ENCODE results near the gene TDO2.
"Not testable (repeated sequence)": the region's sequence is repeated elsewhere in the genome, so short reads cannot be mapped to it uniquely, and the experiment has no call there.

Gene TDO2

DNA sequence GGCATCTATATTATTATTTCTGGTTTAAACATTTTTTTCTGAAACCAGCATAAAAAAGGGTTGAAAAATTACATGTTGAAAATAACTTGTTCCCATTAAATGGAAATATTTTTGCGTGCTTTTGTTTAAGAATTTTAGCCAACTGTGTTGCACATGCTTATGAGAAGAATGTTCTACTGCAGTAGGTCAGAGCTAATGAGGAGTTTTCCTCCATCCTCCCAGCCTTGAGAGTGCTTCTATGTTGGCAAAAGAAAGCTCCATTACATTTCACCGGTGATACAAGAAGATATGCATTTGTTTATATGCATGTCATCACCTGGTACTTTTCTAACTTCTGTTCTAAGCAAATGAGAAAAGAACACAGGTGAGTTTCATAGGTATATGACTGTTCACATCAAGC is 13.6 kb upstream of the TDO2 start:
- WGBS (ENCODE audit: insufficient coverage) = 100% methylated on average over 1 of the region's 2 CpGs
- ChIA-PET POLR2A (no interaction called here), CTCF (no interaction called here)
- Histone ChIP-seq H3K36me3 (ENCODE audit: control insufficient read depth in 4 of 4, insufficient read depth in 4 of 4, low read length in 3 of 4) (no peaks in the 10 kb centered on the region), H3K4me1 (ENCODE audit: control extremely low read depth in 1 of 4, control insufficient read depth in 4 of 4, insufficient read depth in 4 of 4, low read length in 3 of 4) (no peaks in the 10 kb centered on the region), H3K4me3 (ENCODE audit: control insufficient read depth in 1 of 7, extremely low read depth in 1 of 7, insufficient read depth in 4 of 7, low read depth in 2 of 7, low read length in 6 of 7) (no peak overlapping the region), H3K27me3 (replicated peaks in 2 of 5; ENCODE audit: control insufficient read depth in 4 of 5, insufficient read depth in 5 of 5, low read length in 4 of 5) (no peaks in the 10 kb centered on the region), H3K9me3 (ENCODE audit: control extremely low read depth in 1 of 5, control insufficient read depth in 4 of 5, insufficient read depth in 2 of 5, low read depth in 1 of 5, low read length in 4 of 5) (no peaks in the 10 kb centered on the region), H3K27ac (ENCODE audit: insufficient read depth in 1 of 2, low read depth in 1 of 2, low read length in 2 of 2, poor library complexity in 1 of 2, severe bottlenecking in 2 of 2) (no peak overlapping the region)
- DNase-seq = no peak

DNA sequence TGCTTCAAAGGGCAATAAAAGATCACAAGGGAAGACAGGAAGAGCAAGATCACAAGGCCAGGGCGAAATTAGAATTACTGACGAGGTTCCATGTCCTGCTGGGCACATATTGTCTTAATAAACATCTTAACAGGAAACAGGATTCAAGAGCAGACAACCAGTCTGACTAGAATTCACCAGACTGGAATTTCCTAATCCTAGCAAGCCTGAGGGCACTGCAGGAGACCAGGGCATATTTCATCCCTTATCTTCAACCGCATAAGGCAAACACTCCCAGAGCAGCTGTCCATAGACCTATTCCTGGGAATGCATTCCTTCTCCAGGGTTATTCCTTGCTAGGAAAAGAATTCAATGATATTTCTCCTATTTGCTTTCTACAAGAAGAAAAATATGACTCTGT is 12.4 kb upstream of the TDO2 start:
- CTCF ChIA-PET = no interaction called here
- 100% methylated on average over 2 of the region's 3 CpGs for WGBS (ENCODE audit: insufficient coverage)
- POLR2A ChIA-PET = no interaction called here

DNA sequence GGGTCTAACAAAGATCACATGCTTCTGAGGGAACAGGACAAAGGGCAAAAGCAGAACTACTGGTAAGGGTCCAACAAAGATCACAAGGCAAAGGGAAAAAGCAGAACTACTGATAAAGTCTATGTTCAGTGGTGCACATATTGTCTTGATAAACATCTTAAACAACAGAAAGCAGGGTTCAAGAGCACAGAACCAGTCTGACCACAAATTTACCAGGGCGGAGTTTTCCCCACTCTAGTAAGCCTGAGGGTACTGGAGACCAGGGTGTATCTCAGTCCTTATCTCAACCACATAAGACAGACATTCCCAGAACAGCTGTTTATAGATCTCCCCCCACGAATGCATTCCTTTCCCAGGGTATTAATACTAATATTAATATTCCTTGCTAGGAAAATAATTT is 5.1 kb upstream of the TDO2 start:
- H3K9me3 ChIP-seq (ENCODE audit: control extremely low read depth in 1 of 5, control insufficient read depth in 4 of 5, insufficient read depth in 2 of 5, low read depth in 1 of 5, low read length in 4 of 5); H3K4me3 ChIP-seq (ENCODE audit: control insufficient read depth in 1 of 7, extremely low read depth in 1 of 7, insufficient read depth in 4 of 7, low read depth in 2 of 7, low read length in 6 of 7); H3K27me3 ChIP-seq (replicated peaks in 2 of 5; ENCODE audit: control insufficient read depth in 4 of 5, insufficient read depth in 5 of 5, low read length in 4 of 5); CTCF ChIA-PET; DNase-seq; H3K4me1 ChIP-seq (ENCODE audit: control extremely low read depth in 1 of 4, control insufficient read depth in 4 of 4, insufficient read depth in 4 of 4, low read length in 3 of 4); H3K36me3 ChIP-seq (ENCODE audit: control insufficient read depth in 4 of 4, insufficient read depth in 4 of 4, low read length in 3 of 4); POLR2A ChIA-PET; H3K27ac ChIP-seq (ENCODE audit: insufficient read depth in 1 of 2, low read depth in 1 of 2, low read length in 2 of 2, poor library complexity in 1 of 2, severe bottlenecking in 2 of 2): not testable (repeated sequence)
- WGBS (ENCODE audit: insufficient coverage) = 100% methylated on average over 1 of the region's 2 CpGs

More for the DNA sequence above, 12.4 kb upstream of the TDO2 start:
- Histone ChIP-seq H3K36me3 (ENCODE audit: control insufficient read depth in 4 of 4, insufficient read depth in 4 of 4, low read length in 3 of 4) (no peaks in the 10 kb centered on the region), H3K9me3 (ENCODE audit: control extremely low read depth in 1 of 5, control insufficient read depth in 4 of 5, insufficient read depth in 2 of 5, low read depth in 1 of 5, low read length in 4 of 5) (no peaks in the 10 kb centered on the region), H3K27ac (ENCODE audit: insufficient read depth in 1 of 2, low read depth in 1 of 2, low read length in 2 of 2, poor library complexity in 1 of 2, severe bottlenecking in 2 of 2) (no peak overlapping the region), H3K4me3 (ENCODE audit: control insufficient read depth in 1 of 7, extremely low read depth in 1 of 7, insufficient read depth in 4 of 7, low read depth in 2 of 7, low read length in 6 of 7) (no peak overlapping the region), H3K27me3 (replicated peaks in 2 of 5; ENCODE audit: control insufficient read depth in 4 of 5, insufficient read depth in 5 of 5, low read length in 4 of 5) (no peaks in the 10 kb centered on the region), H3K4me1 (ENCODE audit: control extremely low read depth in 1 of 4, control insufficient read depth in 4 of 4, insufficient read depth in 4 of 4, low read length in 3 of 4) (no peaks in the 10 kb centered on the region)
- no peak for DNase-seq

DNA sequence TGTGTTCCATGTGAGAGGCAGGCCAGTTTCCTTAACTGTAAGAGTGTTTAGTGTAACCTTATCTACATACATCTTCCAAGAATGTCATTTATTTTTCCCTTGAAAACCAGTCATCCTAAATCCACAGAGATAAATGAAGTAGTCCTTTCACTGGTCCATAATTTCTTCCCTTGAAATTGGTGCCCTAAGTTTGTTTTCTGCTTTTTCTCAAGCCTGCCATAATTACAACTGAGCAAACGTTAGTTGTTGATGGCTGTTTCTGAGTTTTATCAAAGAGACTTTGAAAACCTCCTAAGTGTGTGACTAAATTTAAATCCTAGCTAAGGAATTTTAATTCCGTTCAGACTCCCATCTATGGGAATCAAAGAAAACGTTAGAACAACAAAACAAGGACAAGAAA is 3.6 kb upstream of the TDO2 start:
- H3K27me3 ChIP-seq (replicated peaks in 2 of 5; ENCODE audit: control insufficient read depth in 4 of 5, insufficient read depth in 5 of 5, low read length in 4 of 5) = no peaks in the 10 kb centered on the region
- no peak for DNase-seq
- no peaks in the 10 kb centered on the region for H3K4me1 ChIP-seq (ENCODE audit: control extremely low read depth in 1 of 4, control insufficient read depth in 4 of 4, insufficient read depth in 4 of 4, low read length in 3 of 4)
- ChIA-PET CTCF (no interaction called here), POLR2A (no interaction called here)
- peaks cover 0 to 7% (median 0%) of the 10 kb centered on the region in 5 experiments for H3K9me3 ChIP-seq (ENCODE audit: control extremely low read depth in 1 of 5, control insufficient read depth in 4 of 5, insufficient read depth in 2 of 5, low read depth in 1 of 5, low read length in 4 of 5)
- no peak overlapping the region for H3K4me3 ChIP-seq (ENCODE audit: control insufficient read depth in 1 of 7, extremely low read depth in 1 of 7, insufficient read depth in 4 of 7, low read depth in 2 of 7, low read length in 6 of 7)
- H3K36me3 ChIP-seq (ENCODE audit: control insufficient read depth in 4 of 4, insufficient read depth in 4 of 4, low read length in 3 of 4) = no peaks in the 10 kb centered on the region
- no peak overlapping the region for H3K27ac ChIP-seq (ENCODE audit: insufficient read depth in 1 of 2, low read depth in 1 of 2, low read length in 2 of 2, poor library complexity in 1 of 2, severe bottlenecking in 2 of 2)
- no CpG with 5 or more reads among the region's 3 CpGs for WGBS (ENCODE audit: insufficient coverage)

DNA sequence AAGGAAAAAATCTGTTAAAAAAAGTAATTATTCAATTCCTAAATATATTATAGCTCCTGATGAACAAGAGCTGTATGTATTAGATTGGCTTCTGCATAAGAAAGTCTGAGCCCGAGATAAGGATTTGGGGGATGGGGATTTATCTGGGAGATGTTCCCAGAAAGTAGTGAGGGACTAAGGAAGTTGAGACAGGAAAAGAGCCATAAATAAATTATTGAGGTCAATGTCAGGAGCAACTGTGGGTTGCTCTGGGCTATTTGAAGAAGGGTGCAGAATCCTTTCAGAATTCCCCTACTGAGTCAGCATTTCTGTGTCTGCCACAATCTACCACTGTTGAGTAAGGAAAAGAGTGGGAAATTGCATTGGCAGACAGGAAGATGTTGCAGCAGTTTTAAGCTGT is 3.1 kb upstream of the TDO2 start:
- WGBS (ENCODE audit: insufficient coverage) = 80% methylated on average over 1 of the region's 1 CpG
- no peak for DNase-seq
- no peak overlapping the region for H3K27ac ChIP-seq (ENCODE audit: insufficient read depth in 1 of 2, low read depth in 1 of 2, low read length in 2 of 2, poor library complexity in 1 of 2, severe bottlenecking in 2 of 2)
- no peak overlapping the region for H3K4me3 ChIP-seq (ENCODE audit: control insufficient read depth in 1 of 7, extremely low read depth in 1 of 7, insufficient read depth in 4 of 7, low read depth in 2 of 7, low read length in 6 of 7)
- no peaks in the 10 kb centered on the region for H3K36me3 ChIP-seq (ENCODE audit: control insufficient read depth in 4 of 4, insufficient read depth in 4 of 4, low read length in 3 of 4)
- CTCF ChIA-PET = interaction anchor here (0.6 kb wide), 1 partner anchor 23 kb away, joined by 3 read pairs; no protein-coding TSS in a partner anchor
- H3K9me3 ChIP-seq (ENCODE audit: control extremely low read depth in 1 of 5, control insufficient read depth in 4 of 5, insufficient read depth in 2 of 5, low read depth in 1 of 5, low read length in 4 of 5) = peaks cover 0 to 7% (median 0%) of the 10 kb centered on the region in 5 experiments
- POLR2A ChIA-PET = no interaction called here
- no peaks in the 10 kb centered on the region for H3K27me3 ChIP-seq (replicated peaks in 2 of 5; ENCODE audit: control insufficient read depth in 4 of 5, insufficient read depth in 5 of 5, low read length in 4 of 5)
- no peaks in the 10 kb centered on the region for H3K4me1 ChIP-seq (ENCODE audit: control extremely low read depth in 1 of 4, control insufficient read depth in 4 of 4, insufficient read depth in 4 of 4, low read length in 3 of 4)

DNA sequence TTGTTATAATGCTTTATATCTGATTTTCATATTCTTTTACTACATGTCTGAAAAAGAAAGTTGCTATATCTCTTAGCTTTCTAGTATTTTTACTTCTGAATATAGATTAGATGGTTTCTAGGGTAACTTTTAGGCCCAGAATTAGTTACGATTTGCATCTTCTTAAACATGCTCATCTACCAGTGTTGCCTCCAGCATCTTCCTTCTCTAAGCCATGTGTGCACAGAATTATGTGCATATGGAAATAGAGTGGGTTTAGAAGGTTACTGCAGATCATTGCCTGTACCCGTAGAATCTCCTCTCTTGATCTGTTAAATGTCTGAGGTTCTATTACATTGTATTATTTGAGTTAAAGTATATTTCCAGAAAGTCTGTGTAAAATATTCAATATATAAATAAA is 2.5 kb upstream of the TDO2 start:
- Histone ChIP-seq H3K9me3 (ENCODE audit: control extremely low read depth in 1 of 5, control insufficient read depth in 4 of 5, insufficient read depth in 2 of 5, low read depth in 1 of 5, low read length in 4 of 5) (peaks cover 0 to 7% (median 0%) of the 10 kb centered on the region in 5 experiments), H3K27ac (ENCODE audit: insufficient read depth in 1 of 2, low read depth in 1 of 2, low read length in 2 of 2, poor library complexity in 1 of 2, severe bottlenecking in 2 of 2) (no peak overlapping the region), H3K4me1 (ENCODE audit: control extremely low read depth in 1 of 4, control insufficient read depth in 4 of 4, insufficient read depth in 4 of 4, low read length in 3 of 4) (no peaks in the 10 kb centered on the region), H3K36me3 (ENCODE audit: control insufficient read depth in 4 of 4, insufficient read depth in 4 of 4, low read length in 3 of 4) (no peaks in the 10 kb centered on the region), H3K27me3 (replicated peaks in 2 of 5; ENCODE audit: control insufficient read depth in 4 of 5, insufficient read depth in 5 of 5, low read length in 4 of 5) (no peaks in the 10 kb centered on the region), H3K4me3 (ENCODE audit: control insufficient read depth in 1 of 7, extremely low read depth in 1 of 7, insufficient read depth in 4 of 7, low read depth in 2 of 7, low read length in 6 of 7) (no peak overlapping the region)
- POLR2A ChIA-PET = no interaction called here
- WGBS (ENCODE audit: insufficient coverage) = no CpG with 5 or more reads among the region's 2 CpGs
- DNase-seq = no peak
- CTCF ChIA-PET = no interaction called here

DNA sequence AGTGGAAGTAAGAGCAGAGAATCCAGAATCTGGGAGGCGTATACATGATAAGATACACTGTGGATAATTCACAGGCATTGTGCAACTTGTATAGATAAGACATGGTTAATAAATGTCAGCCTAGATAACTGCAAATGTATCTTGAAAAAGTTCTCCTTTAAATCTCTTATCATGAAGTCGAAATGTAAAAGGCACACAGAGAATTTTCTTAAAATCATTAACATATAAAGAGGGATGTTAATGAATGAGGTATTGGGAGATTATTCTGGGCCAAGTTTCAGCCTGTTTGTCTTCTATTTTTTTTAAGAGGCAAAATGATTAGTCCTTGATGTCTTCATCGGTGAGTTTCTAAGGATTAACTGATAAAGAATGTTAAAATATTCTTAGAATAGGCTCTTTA is 835 bp downstream of the TDO2 start:
- Histone ChIP-seq H3K27ac (ENCODE audit: insufficient read depth in 1 of 2, low read depth in 1 of 2, low read length in 2 of 2, poor library complexity in 1 of 2, severe bottlenecking in 2 of 2) (no peak overlapping the region), H3K4me3 (ENCODE audit: control insufficient read depth in 1 of 7, extremely low read depth in 1 of 7, insufficient read depth in 4 of 7, low read depth in 2 of 7, low read length in 6 of 7) (no peak overlapping the region), H3K27me3 (replicated peaks in 2 of 5; ENCODE audit: control insufficient read depth in 4 of 5, insufficient read depth in 5 of 5, low read length in 4 of 5) (no peaks in the 10 kb centered on the region), H3K4me1 (ENCODE audit: control extremely low read depth in 1 of 4, control insufficient read depth in 4 of 4, insufficient read depth in 4 of 4, low read length in 3 of 4) (no peaks in the 10 kb centered on the region), H3K36me3 (ENCODE audit: control insufficient read depth in 4 of 4, insufficient read depth in 4 of 4, low read length in 3 of 4) (no peaks in the 10 kb centered on the region), H3K9me3 (ENCODE audit: control extremely low read depth in 1 of 5, control insufficient read depth in 4 of 5, insufficient read depth in 2 of 5, low read depth in 1 of 5, low read length in 4 of 5) (no peaks in the 10 kb centered on the region)
- DNase-seq = no peak
- 71% methylated on average over 2 of the region's 3 CpGs for WGBS (ENCODE audit: insufficient coverage)
- ChIA-PET CTCF (no interaction called here), POLR2A (no interaction called here)
